ENCODE measurements around the gene BAIAP2L1.

BAIAP2L1 gene

DNA sequence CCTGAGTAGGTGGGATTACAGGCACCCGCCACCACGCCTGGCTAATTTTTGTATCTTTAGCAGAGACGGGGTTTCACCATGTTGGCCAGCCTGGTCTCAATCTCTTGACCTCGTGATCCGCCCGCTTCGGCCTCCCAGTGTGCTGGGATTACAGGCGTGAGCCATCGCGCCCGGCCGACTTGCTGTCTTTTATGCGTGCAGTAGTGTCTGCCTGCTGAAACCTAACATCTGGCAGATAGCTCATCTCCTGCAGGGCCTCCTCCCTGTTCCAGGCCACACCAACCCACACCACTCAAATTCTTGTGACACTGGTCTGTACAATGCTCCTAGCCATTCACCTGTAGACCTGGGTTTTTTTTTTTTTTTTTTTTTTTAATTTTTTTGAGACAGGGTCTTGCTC is 41.5 kb downstream of the BAIAP2L1 start:
- no peak for DNase-seq (ENCODE audit: low read depth in 2 of 3, low spot score in 2 of 3)

DNA sequence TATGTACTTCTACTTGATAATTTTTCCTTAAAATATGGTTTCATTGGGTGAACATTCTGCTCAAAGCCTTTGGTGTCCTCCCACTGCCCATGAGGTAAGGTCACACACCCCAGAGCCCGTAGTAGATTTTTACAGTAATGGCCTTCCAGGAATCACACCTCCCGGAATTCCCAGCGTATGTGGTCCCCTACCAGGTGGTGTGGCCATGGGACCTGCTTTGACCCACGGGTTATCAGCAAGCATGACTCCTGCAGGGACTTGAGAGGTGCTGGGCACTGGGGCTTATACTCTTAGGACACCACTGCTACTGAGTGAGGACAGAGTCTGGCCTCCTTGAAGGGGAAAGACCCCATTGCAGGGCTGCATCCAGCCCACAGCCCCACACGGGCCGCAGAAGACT is 42.2 kb downstream of the BAIAP2L1 start:
- DNase-seq (ENCODE audit: low read depth in 2 of 3, low spot score in 2 of 3) = no peak

DNA sequence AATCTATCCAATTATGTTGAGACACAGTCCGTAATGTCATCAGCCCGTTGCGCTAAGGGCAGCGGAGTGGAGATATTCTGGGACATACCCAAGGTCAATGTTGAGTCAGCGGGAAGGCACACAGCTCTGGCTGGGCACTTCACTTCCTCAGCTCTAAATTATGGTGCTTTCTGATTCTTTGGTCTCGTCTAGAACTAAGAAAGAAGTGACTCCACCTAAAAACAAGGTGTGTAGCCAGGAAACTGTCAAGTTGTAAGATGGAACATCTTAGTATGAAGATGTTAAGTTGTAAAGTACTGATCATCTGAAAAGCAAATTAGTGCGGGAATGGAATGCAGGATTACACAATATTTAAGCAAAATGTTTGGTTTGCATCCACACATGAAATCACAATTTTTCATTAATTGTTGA is 43.1 kb downstream of the BAIAP2L1 start:
- DNase-seq (ENCODE audit: low read depth in 2 of 3, low spot score in 2 of 3) = no peak

DNA sequence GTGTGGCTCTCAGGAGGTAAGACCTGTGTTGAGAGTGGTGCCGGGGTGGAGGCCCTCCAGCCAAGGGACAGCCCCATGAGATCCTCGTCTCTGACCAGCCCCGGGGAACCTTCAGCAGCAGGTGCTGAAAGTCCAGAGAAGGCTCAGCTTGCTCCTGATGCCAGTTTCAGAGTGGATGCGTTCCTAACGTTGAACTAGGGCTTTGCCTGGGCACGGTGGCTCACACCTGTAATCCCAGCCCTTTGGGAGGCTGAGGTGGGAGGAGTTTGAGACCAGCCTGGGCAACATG is 45.7 kb downstream of the BAIAP2L1 start:
- no peak for DNase-seq (ENCODE audit: low read depth in 2 of 3, low spot score in 2 of 3)

DNA sequence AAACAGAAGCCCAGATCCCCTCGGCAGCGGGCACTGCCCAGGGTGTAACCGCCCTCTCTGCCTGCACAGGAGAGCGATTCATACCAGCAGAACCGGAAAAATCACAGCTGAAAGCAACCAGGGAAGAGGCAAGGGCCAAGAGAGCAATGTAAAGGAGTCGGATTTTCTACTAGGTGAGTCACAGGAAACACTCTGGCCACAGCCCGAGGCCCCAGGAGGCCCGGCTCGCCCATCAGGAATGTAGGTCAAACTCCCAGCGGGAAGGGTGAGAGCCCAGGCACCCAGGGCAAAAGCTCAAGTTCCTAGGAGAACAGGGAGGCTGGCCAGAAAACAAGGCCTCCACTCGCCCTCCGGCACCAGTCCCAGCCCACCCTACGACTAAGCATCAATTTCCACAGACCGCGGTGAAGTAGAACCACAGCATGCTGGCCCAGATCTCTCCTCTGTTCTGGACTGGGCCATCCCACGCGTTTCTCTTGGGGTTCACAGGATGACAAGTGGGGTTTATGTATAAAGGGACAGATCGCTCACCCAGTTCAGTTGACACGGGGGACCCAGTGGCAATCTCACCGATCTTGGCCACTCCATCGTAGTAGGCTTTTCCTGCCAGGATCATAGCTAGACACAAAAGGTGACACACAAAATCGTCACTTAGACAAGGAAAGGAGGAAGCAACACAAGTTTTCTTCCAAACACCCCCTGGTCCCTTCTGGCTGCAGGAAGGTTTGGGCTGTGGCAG is 46.2 kb downstream of the BAIAP2L1 start:
- DNase-seq (ENCODE audit: low read depth in 2 of 3, low spot score in 2 of 3) = no peak

DNA sequence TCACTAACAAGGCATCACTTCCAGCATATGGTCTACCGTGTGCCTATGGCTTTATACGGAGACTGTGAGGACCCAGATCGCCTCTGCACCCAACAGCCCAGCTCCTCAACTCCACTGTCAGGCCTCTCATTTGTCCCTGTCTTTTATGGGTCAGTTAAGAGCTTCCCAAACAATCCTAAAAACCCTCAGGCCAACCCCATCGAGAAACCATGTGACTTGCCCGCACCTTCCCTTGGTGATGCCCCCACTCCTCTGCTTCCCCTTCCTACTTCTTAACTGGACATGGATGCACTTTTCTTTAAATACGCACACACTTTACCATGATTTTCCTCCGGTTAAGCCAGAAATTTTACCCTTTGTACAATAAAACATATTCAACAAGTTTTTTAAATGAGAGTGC is 46.8 kb downstream of the BAIAP2L1 start:
- no peak for DNase-seq (ENCODE audit: low read depth in 2 of 3, low spot score in 2 of 3)

DNA sequence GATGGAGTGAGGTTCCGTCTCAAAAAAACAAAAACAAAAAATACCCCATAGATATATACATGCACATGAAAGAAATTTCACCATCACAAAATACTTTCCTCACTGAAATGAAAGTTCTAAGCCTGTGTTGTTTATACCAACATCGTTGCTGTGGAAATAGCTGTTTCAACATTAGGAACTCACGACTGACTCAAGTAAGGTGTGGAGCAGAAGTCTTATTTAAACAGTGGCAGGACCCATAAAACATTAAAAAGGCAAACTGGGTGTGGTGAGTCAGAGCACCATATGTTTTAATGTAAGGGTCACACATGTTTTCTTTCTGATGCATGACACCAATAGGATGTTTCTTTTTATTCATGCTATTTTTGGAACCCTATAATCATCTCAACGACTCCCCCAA is 48.3 kb downstream of the BAIAP2L1 start:
- DNase-seq (ENCODE audit: low read depth in 2 of 3, low spot score in 2 of 3) = no peak

DNA sequence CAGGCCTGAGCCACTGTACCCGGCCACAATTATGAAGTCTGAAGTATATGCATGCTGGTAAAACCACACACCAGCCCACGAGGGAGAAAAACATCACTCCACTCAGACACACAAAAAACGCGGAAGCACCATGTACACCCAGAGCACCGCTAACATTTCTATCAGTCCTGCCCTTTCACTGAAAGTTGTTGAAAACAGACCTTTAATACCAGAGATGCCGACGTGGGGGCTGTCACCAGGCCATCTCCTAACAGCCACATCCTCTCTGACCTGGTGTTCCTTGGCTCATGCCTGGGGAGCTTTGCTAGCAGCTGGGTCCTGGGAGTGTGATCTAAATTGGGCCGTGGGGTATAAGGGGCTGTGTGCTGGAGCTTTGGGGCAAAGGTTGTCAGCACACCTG is 49.8 kb downstream of the BAIAP2L1 start:
- no peak for DNase-seq (ENCODE audit: low read depth in 2 of 3, low spot score in 2 of 3)

DNA sequence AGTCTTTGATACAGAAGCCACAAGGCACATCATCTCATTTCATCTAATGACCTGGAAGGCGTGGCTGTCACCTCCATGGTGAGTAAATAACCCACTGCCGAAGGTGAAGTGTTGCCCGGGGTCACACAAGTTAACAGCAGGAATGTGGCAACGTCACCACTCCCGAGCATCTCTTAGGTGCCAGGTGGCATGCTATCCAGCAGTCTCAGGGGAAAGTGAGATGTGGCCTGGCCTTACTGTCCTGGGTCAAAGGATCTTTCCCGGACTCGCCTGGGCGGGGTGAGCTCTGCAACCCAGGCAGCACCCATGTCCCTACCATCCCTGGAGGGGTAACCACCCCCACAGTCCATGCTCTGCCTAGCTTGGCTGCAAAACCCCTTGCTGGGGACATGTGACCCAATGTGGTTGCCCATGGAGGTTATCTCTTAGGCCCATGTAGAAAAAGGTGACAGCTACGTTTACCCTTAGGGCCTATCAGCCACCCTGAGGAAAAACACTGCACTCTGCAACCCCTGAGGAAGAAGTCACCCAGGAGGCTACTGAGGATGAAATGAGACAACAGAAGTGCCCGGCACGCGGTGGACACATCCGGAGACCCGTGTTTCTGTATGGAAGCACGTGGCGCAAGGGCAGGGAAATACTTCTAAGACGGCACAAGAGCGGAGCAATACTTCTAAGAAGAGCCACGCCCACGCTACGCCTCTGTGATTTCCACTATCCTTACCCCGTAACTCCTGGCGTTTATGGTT is 52.0 kb downstream of the BAIAP2L1 start:
- no peak for DNase-seq (ENCODE audit: low read depth in 2 of 3, low spot score in 2 of 3)

DNA sequence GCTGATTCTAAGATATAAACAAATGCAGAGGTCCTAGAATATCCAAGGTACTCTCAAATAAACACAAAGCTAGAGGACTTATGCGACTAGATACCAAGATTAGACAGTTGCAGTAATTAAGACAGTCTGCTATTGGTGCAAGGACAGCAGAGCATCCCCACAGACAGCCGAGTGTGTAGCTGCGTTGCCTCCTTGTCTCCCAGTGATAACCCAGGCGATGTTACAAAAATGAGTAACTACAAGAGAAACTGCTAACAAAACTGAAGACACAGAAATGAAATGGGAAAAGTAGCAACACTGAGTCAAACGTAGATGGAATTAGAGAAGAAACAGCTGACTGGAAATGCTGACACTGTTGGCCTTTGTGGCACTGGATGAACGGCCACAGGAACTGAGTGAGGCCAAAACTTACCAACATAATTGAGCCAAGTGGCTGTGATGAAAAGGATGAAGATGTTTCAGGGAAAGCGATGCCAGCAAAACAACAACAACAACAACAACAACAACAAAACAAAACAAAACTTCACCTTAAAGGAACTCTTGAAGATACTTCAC is 54.3 kb downstream of the BAIAP2L1 start:
- DNase-seq (ENCODE audit: low read depth in 2 of 3, low spot score in 2 of 3) = no peak

DNA sequence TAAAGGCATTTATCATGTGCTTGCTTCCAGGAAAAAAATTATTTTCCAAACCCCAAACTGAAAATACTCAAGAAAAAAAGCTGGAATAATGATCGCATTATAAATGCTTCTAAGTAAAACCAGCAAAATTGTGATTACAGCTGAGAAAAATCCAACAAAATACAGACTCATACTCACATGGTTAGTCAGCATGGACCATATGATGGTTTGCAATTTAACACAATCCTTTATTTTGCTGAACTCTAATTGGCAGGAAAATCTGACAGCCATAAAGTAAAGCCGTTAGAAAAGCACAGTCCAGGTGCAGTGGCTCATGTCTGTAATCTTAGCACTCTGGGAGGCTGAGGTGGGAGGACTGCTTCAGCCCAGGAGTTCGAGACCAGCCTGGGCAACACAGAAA is 59.8 kb downstream of the BAIAP2L1 start:
- DNase-seq (ENCODE audit: low read depth in 2 of 3, low spot score in 2 of 3) = no peak

DNA sequence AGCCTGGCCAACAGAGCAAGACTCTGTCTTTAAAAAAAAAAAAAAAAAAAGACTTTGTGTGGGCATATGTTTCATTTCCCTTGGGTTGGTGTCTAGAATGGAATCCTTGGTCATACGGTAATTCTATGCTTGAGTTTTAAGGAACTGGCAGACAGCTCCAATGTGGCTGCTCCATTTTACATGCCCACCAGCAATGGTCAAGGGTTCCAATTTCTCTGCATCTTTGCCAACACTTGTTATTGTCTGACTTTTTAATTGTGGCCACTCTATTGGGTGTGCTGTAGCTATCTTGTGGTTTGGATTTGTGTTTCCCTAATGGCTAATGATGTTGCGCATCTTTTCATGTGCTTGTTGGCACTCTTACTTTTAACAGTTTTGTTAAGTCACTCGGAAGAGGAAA is 61.8 kb downstream of the BAIAP2L1 start:
- DNase-seq (ENCODE audit: low read depth in 2 of 3, low spot score in 2 of 3) = no peak

DNA sequence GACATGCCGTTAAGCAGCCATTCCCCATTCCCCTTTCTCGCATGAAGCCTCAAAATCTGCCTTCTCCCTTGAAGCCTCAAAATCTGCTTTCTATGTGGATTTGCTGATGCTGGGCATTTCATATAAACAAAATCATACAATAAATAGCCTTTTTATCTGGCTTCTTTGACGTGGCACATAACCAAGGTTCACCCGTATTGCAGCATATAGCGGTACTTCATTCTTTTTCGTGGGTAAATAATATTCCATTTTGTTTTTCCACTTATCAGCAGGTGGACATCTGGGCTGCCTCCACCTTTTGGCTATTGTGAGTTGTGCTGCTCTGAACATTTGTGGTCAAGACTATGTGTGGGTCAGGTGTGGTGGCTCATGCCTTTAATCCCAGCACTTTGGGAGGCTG is 62.4 kb downstream of the BAIAP2L1 start:
- no peak for DNase-seq (ENCODE audit: low read depth in 2 of 3, low spot score in 2 of 3)

DNA sequence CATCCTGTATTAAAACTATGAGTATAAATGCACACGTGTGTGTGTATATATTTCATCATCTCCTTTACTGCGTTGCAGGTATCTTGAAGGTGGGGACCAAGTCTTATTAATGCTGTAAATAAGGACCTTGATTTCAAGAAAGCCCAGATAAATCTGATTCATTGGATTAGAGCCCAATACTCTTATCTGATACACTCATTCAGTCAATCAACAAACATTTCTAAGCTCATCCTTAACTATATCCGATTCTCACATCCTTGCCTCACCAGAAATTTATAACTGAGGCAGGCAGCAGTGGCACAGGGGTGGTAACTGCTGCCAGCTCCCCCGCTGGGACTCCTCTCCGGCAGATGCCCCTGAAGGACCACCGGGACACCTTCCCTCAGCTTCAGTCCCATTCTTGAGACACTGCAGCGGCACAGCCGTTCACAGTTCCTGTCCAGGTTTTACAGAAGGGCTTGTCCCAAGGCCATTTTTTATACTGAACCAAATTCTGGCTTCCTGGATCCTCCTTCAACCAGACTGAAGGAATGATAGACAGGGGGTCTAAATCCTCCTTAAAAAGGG is 65.4 kb downstream of the BAIAP2L1 start:
- DNase-seq (ENCODE audit: low read depth in 2 of 3, low spot score in 2 of 3) = no peak

DNA sequence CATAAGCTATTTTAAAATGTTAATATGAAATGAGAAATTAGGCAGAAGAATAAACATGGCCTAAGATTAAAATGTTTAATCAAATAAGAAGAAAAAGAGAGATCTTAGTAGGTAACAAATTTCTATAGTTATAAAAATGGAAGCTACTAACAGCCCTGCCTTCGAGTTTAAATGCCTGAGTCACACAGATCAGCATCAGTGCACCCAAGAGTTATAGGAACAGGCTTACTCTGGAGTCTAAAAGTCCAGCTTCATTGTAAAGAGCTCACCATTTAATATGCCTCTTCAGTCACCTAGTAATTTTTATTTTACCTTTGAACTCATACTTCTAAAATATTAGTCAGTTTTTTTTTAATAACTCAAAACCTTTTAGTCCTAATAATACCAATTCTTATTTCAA is 66.8 kb downstream of the BAIAP2L1 start:
- DNase-seq (ENCODE audit: low read depth in 2 of 3, low spot score in 2 of 3) = no peak

DNA sequence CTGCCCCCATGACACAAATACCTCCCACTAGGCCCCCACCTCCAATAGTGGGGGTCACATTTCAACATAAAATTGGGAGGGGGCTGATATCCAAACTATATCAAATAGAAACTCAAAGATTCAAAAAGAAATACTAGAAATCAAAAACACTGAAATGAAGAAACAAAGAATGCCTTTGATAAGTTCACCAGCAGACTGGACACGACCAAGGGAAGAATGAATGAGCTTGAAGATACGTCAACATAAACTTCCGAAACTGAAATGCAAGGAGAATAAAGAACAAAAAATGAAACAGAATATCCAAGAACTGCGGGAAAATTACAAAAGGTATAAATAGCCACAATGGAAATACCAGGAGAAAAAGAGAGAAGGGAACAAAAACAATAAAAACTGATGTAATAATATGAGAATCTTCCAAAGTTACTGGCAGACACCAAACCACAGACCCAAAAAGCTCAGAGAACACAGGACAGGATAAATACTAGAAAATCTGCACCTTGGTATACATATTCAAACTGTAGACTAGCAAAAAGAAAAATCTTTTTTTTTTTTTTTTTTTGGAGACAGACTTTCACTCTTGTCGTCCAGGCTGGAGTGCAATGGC is 69.9 kb downstream of the BAIAP2L1 start:
- no peak for DNase-seq (ENCODE audit: low read depth in 2 of 3, low spot score in 2 of 3)

DNA sequence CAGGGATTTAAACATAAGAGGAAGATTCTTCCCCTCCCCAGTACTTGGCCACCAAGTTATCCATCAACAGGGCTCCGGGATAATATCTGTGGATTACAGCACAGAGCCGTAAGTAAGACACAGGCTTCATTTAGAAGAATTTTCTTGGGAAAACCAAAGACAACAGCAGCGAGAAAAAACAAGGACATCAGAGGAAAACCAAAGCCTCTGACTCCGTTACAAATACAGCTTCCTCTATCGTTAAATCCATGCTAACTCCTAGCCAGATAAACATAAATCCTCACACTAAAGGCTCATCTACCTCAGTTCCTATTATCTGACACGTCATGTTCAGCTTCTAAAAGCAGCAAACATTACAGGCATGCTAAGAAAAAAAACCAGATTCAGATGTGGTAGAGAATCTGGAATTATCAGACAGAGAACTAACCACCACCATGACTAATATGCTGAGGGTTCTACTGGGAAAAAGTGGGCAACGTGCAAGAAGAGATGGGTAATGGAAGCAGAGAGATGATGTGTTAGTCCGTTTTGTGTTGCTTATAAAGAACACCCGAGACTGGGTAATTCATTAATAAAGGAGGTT is 71.0 kb downstream of the BAIAP2L1 start:
- DNase-seq (ENCODE audit: low read depth in 2 of 3, low spot score in 2 of 3) = no peak

DNA sequence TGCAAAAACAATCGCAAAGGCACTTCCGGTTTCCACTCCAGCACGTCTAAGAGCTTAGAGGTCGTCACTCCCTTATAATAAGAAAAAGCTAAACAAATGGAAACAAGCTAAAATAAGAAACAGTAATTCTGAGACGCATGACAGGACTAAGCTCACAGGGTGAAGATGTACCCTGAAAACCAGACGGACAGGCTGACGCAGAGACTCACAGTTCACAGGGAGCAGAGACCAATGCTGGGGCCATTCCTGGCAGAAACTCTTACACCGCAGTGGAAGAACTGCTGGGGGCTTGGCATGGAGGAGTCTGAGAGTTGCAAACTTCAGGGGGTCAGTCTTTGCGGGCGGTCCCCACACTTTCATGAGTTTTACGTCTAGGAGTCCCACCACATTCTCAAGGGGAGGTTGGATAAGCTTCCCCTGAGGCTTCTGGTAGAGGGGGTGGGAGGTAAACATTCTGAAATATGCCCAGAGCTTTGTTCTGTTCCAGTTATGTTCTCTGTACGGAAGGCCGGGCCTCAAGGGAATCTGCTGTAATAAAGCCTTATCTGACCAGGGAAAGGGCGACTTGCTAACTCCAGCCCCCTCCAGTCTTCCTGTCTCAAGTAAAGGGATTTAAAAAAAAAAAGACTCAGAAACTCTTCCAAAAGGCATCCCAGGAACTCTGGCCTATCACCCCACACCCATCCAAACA is 71.6 kb downstream of the BAIAP2L1 start:
- DNase-seq (ENCODE audit: low read depth in 2 of 3, low spot score in 2 of 3) = no peak

DNA sequence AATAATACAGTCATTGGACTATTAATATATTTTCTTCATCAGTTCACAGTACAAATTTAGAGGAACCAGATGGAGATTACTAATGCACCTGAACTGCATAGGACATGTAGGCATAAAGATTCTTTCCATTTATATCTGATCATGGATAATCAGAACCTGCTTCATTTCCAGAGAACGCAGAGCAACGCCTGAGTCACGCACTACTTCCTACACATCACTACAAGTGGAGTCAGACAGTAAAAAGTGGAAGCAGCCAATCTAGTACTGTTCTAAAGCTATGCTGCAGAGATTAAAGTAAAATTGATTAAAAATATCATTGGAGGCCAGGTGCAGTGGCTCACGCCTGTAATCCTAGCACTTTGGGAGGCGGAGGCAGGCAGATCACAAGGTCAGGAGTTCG is 76.1 kb downstream of the BAIAP2L1 start:
- no peak for DNase-seq (ENCODE audit: low read depth in 2 of 3, low spot score in 2 of 3)

DNA sequence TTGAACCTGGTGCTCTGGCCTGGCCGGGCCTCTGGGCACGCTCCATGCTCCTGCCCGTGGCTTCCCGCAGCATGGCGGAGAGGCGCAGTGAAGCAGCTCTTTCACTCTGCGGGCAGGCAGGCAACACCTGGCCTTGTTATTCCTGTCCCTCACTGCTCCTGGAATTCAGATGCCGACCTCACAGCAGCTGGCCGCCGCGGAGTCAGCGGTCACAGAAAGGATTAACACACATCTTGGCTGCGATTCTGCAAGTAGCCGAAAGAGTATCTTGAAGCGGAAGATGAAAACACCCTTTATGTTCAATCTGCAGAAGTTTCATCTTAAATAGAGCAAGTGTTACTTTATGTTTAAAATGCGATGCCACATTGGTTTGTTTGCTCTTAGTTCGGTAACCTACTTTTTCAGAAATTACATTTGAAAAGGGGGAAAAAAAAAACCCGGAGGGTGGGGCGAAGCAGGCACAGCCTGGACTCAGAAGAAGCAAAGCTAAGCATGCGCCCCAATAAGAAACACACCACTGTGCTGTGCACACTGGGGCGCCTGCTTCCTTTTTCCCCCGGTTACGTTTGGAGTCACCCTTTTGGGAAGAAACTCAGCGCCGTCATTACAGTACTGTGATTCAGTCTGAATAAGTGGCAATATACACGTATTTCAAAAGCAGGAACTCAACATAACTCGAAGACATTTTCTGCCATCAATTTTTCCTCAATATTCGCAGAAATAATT is 77.1 kb downstream of the BAIAP2L1 start:
- no peak for DNase-seq (ENCODE audit: low read depth in 2 of 3, low spot score in 2 of 3)

All from activated CD8-positive, alpha-beta memory T cell treated with anti-CD3 and anti-CD28 coated beads for 48 hours (primary cell).